Suprapubic skin (tissue), 4 donors: ENCODE measurements around the gene MFSD1. TPM values are rescaled to one million over a fixed set of nuclear protein-coding genes. Genes with fewer than 3 reads are reported as not detected.

Experiments
- DNase-seq, 2 donors: peaks; one replicate each; pipeline ENCODE4 v3.0.0-alpha.2; 2019; ENCODE audit warnings: low spot score in 2 of 2
- H3K27ac ChIP-seq: fragments of 200-600 bp; sonication (generic); one replicate; pipeline ENCODE4 v1.5.1; 2019
- H3K27me3 ChIP-seq: fragments of 200-600 bp; sonication (generic); one replicate; pipeline ENCODE4 v1.5.1; 2019
- H3K36me3 ChIP-seq: fragments of 200-600 bp; sonication (generic); one replicate; pipeline ENCODE4 v1.5.1; 2019
- H3K4me1 ChIP-seq: fragments of 200-600 bp; sonication (generic); one replicate; pipeline ENCODE4 v1.5.1; 2019
- H3K4me3 ChIP-seq: fragments of 200-600 bp; sonication (generic); one replicate; pipeline ENCODE4 v1.5.1; 2019; ENCODE audit warnings: mild to moderate bottlenecking
- H3K9me3 ChIP-seq: fragments of 200-600 bp; sonication (generic); one replicate; pipeline ENCODE4 v1.5.1; 2019
- CTCF ChIP-seq, 2 donors: fragments of 200-600 bp in 1 of 2; fragments of 450-650 bp in 1 of 2; sonication (generic) in 1 of 2; IDR thresholded peaks; one replicate each; pipeline ENCODE4 v1.5.1; 2016 to 2019; ENCODE audit warnings: antibody characterized with exemption in 2 of 2, mild to moderate bottlenecking in 1 of 2, moderate library complexity in 1 of 2
- EP300 ChIP-seq: sonication (generic); formaldehyde crosslinking; IDR thresholded peaks from one replicate; pipeline ENCODE4 v1.6.1; 2017; ENCODE audit warnings: antibody characterized with exemption
- POLR2A ChIP-seq, 2 donors: fragments of 450-650 bp; IDR thresholded peaks; one replicate each; pipeline ENCODE4 v1.6.1; 2017; ENCODE audit warnings: antibody characterized with exemption in 2 of 2, mild to moderate bottlenecking in 2 of 2, moderate library complexity in 2 of 2
- POLR2AphosphoS5 ChIP-seq, 3 donors: sonication (generic); formaldehyde crosslinking; IDR thresholded peaks; one replicate each; pipeline ENCODE4 v1.6.1; 2017; ENCODE audit warnings: antibody characterized with exemption in 3 of 3
- WGBS: methylation state at CpG from one replicate; pipeline ENCODE4 v1.1.5; 2018; 5-methylcytosine and 5-hydroxymethylcytosine counted together
- total RNA-seq, 4 donors: library from RNA; depleted of rRNA; stranded (reverse); fragments of >200 nt; gene quantifications; one replicate each; pipeline ENCODE4 v1.1.0, GENCODE V29; 2016

The MFSD1 gene
- total RNA-seq, 4 donors from 2014 or later, result 46.3 to 80.6 (median 70.8) TPM

GRCh38 chr3:158773166-158773565 is 28.7 kb upstream of the MFSD1 start:
- Histone ChIP-seq H3K27ac (no peak overlapping the region), H3K36me3 (no peaks in the 10 kb centered on the region), H3K4me1 (peaks cover 20% of the 10 kb centered on the region), H3K27me3 (no peaks in the 10 kb centered on the region), H3K4me3 (no peak overlapping the region), H3K9me3 (no peaks in the 10 kb centered on the region)
- DNase-seq, result no peak
- no peak for TF ChIP-seq POLR2AphosphoS5 (IDR thresholded peaks at IDR 0.05)
- TF ChIP-seq POLR2A (IDR thresholded peaks at IDR 0.05), result no peak
- no peak for TF ChIP-seq EP300
- TF ChIP-seq CTCF (IDR thresholded peaks at IDR 0.05), result no peak

DNA sequence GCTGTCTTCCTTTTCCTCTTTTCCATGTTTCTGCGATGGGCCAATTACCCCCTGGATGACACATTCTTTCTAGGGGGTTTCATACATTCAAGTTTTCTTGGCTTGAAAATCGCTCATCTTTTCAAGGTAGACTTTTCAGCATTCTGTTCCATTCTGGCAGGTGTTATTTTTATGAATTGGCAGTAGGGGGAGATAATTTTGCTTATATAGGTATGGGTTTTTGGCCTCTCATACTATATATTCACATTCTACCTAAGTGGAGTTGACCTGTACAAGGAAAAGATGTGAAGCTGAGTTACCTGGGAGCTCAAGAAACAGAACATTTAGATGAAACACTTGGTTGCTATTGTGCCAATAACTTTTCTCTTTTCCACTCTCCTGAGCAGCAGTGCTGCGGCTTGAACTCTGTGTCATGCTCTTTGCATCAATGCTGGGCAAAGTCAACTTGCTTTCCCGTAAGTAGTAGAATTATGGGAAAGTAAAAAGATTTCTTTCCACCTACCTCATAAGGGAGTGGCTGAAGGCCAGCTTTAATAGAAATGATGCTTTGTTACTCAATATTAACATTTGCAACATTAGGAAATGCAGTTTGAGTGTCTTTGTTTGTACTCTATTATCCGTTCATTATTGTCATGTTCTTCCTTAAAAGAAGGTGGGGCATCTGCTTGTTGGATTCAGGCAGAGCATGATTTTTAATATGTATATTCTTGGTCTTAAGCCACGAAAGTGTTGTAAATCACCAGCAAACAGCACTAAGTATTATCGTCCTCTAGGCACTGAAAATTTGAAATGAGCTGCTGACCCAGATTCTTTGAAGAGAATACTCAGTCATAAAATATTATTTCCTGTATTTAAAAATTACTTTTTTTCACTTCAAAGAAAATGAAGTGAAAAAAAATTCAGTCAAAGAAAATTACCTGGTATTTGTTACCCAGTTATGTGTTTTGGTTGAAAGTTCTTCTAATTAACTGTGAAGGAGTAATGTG is 27.7 kb upstream of the MFSD1 start:
- Histone ChIP-seq H3K27ac (no peak overlapping the region), H3K4me1 (peaks cover 11% of the 10 kb centered on the region), H3K9me3 (no peaks in the 10 kb centered on the region), H3K36me3 (no peaks in the 10 kb centered on the region), H3K27me3 (no peaks in the 10 kb centered on the region), H3K4me3 (no peak overlapping the region)
- WGBS, result 53% methylated on average over 7 of the region's 7 CpGs
- no peak for DNase-seq
- TF ChIP-seq POLR2A (IDR thresholded peaks at IDR 0.05) (no peak), EP300 (no peak), CTCF (IDR thresholded peaks at IDR 0.05) (no peak), POLR2AphosphoS5 (IDR thresholded peaks at IDR 0.05) (no peak)

GRCh38 chr3:158774965-158775364 is 26.9 kb upstream of the MFSD1 start:
- Histone ChIP-seq H3K27ac (no peak overlapping the region), H3K4me3 (no peak overlapping the region), H3K36me3 (no peaks in the 10 kb centered on the region), H3K9me3 (no peaks in the 10 kb centered on the region), H3K27me3 (no peaks in the 10 kb centered on the region), H3K4me1 (peaks cover 3% of the 10 kb centered on the region)
- TF ChIP-seq CTCF (IDR thresholded peaks at IDR 0.05) (no peak), POLR2A (IDR thresholded peaks at IDR 0.05) (no peak), EP300 (no peak), POLR2AphosphoS5 (IDR thresholded peaks at IDR 0.05) (no peak)
- DNase-seq, result no peak
- WGBS, result 49% methylated on average over 2 of the region's 2 CpGs

- no peaks in the 10 kb centered on the region for H3K27me3 ChIP-seq
- no peaks in the 10 kb centered on the region for H3K36me3 ChIP-seq
- no peak overlapping the region for H3K4me3 ChIP-seq
- no peak overlapping the region for H3K27ac ChIP-seq
- TF ChIP-seq CTCF (IDR thresholded peaks at IDR 0.05) (no peak), POLR2AphosphoS5 (IDR thresholded peaks at IDR 0.05) (no peak), EP300 (no peak), POLR2A (IDR thresholded peaks at IDR 0.05) (no peak)
- WGBS, result 91% methylated on average over 3 of the region's 3 CpGs
- peaks cover 3% of the 10 kb centered on the region for H3K4me1 ChIP-seq
- H3K9me3 ChIP-seq, result no peaks in the 10 kb centered on the region
- DNase-seq, result no peak
Observed at GRCh38 chr3:158775426-158776410, 26.1 kb upstream of the MFSD1 start.
